ENCODE results near the gene PLA2G15.

PLA2G15 gene, protein sequence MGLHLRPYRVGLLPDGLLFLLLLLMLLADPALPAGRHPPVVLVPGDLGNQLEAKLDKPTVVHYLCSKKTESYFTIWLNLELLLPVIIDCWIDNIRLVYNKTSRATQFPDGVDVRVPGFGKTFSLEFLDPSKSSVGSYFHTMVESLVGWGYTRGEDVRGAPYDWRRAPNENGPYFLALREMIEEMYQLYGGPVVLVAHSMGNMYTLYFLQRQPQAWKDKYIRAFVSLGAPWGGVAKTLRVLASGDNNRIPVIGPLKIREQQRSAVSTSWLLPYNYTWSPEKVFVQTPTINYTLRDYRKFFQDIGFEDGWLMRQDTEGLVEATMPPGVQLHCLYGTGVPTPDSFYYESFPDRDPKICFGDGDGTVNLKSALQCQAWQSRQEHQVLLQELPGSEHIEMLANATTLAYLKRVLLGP

DNA sequence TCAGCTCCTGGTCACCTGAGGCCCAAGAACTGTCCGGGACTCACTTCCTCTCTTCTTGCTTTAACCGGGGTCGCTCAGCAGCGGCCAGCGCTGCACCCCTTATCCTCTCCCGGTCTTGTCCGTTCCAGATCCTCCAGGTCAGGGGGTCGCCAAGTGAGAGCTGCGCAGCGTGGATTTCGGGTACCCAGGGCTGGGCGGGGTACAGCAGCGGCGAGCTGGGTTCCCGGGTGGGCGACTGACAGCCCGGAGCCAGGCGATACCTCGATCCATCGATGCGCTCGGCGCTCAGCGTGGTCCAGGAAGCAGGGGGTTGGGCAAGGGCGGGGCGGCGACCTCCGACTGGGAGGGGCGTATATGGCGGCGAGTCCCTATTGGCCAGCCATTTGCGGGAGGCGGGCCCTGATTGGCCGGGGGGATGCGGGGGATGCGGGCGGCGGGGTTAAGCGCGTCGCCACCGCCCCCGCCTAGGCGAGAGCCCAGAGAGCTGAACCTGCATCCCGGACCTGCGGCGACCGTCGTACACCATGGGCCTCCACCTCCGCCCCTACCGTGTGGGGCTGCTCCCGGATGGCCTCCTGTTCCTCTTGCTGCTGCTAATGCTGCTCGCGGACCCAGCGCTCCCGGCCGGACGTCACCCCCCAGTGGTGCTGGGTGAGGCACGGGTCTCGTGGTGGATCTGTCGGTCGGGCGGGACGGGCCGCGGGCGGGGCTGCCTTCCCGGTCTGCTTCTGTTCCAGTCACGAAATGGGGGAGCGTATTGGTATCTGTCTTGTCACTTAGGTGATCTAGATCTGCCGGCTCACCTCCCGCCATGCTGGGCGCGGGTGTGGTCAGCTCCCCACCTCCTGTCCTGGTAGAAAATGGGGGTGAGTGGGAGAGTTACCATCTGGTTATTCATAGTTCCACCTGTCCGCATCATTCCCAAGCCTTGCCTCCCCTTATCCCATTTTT lies at the start of gene PLA2G15:
TSS of gene PLA2G15 (plus strand) at position 471 of the 951 bp plus-strand sequence. CDS start at position 525, 54 bp downstream.
- no peaks in the 10 kb centered on the region for H3K27me3 ChIP-seq (ENCODE audit: low read length)
- no peaks in the 10 kb centered on the region for H3K9me3 ChIP-seq (ENCODE audit: insufficient read depth, low read length)
- H3F3A ChIP-seq (ENCODE audit: insufficient read depth), result no peaks in the 10 kb centered on the region
- no peaks in the 10 kb centered on the region for H3K36me3 ChIP-seq (ENCODE audit: low read length)
- no peak within 1 kb of the TSS for H3K27ac ChIP-seq (ENCODE audit: low read depth, low read length)
- H4K20me1 ChIP-seq (ENCODE audit: low read depth, low read length), result no peaks in the 10 kb centered on the region
- TF ChIP-seq, protein P1, sequence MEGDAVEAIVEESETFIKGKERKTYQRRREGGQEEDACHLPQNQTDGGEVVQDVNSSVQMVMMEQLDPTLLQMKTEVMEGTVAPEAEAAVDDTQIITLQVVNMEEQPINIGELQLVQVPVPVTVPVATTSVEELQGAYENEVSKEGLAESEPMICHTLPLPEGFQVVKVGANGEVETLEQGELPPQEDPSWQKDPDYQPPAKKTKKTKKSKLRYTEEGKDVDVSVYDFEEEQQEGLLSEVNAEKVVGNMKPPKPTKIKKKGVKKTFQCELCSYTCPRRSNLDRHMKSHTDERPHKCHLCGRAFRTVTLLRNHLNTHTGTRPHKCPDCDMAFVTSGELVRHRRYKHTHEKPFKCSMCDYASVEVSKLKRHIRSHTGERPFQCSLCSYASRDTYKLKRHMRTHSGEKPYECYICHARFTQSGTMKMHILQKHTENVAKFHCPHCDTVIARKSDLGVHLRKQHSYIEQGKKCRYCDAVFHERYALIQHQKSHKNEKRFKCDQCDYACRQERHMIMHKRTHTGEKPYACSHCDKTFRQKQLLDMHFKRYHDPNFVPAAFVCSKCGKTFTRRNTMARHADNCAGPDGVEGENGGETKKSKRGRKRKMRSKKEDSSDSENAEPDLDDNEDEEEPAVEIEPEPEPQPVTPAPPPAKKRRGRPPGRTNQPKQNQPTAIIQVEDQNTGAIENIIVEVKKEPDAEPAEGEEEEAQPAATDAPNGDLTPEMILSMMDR (IDR thresholded peaks at IDR 0.05; ENCODE audit: insufficient read depth, low read length, poor library complexity, severe bottlenecking), result no peak
- no peak for TF ChIP-seq EZH2phosphoT487 (conservative IDR thresholded peaks at IDR 0.05; ENCODE audit: low read length)
- H3K9me2 ChIP-seq (replicated peaks; ENCODE audit: insufficient read depth, low read length), result no peaks in the 10 kb centered on the region
- peak within 1 kb of the TSS; percentile 70 for H3K9ac ChIP-seq (ENCODE audit: low read length)
- peak within 1 kb of the TSS; percentile 80 for H3K4me3 ChIP-seq (ENCODE audit: insufficient read depth, low read length, poor library complexity, severe bottlenecking)
- peaks cover 18% of the 10 kb centered on the region; the same call in 1 of the 2 replicates for H3K79me2 ChIP-seq (ENCODE audit: insufficient read depth, low read length)
- H2AFZ ChIP-seq (ENCODE audit: low read depth, low read length, severe bottlenecking), result peak within 1 kb of the TSS; percentile 62
- H3K4me2 ChIP-seq (ENCODE audit: low read depth, low read length, poor library complexity, severe bottlenecking), result peak within 1 kb of the TSS; percentile 69

DNA sequence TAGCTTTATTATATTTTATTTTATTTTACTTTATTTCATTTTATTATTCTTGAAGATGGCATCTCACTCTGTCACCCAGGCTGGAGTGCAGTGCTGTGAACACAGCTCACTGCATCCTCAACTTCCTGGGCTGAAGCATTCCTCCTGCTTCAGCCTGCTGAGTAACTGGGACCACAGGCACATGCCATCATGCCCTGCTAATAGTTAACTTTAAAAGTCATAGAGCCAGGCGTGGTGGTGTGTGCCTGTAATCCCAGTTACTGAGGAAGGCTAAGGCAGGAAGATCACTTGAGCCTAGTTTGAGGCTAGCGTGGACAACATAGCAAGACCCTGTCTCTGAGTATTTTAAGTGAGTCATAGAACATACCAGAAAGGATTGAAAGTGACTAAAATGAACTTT lies 47.9 kb upstream of the PLA2G15 start:
- Histone ChIP-seq H3K79me2 (ENCODE audit: insufficient read depth, low read length) (0 out of 2 replicates have a peak, but pooled peaks cover 4% of the 10 kb centered on the region), H3K36me3 (ENCODE audit: low read length) (no peaks in the 10 kb centered on the region)

DNA sequence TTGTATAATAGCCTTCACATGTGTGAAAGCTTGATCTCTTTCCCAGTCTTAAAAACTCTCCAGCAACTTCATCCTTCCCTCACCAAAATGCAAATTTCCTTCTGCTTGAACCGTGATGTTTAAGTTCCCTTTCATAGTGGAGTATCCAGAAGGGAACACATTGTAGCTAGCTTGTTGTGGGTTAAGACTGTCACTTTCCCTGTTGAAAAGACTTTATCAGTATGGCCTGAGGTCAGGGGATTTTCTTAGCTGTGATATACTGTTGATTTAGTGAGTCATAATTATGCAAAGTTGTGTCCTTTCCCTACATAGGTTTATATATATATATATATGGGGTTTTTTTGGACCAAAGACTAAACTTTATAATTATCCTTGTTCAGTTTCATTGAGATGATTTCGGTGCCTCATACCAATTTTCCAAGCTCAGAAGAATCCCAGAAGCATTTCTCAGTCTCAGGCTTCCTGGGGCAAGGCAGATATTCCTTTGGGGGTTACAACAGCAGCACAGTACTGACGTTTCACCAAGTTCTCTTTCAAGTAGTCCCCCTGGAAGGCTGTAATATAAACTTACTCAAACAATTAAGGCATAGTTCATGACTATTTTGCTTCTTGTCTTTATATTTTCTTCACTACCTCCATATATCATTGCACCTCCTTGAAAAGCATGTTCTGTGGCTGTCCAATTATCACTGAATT lies 44.9 kb upstream of the PLA2G15 start:
- Histone ChIP-seq H3K4me3 (ENCODE audit: insufficient read depth, low read length, poor library complexity, severe bottlenecking) (no peak overlapping the region), H3K9ac (ENCODE audit: low read length) (no peak overlapping the region), H3K27me3 (ENCODE audit: low read length) (no peaks in the 10 kb centered on the region), H4K20me1 (ENCODE audit: low read depth, low read length) (no peaks in the 10 kb centered on the region), H3K36me3 (ENCODE audit: low read length) (no peaks in the 10 kb centered on the region), H3K79me2 (ENCODE audit: insufficient read depth, low read length) (0 out of 2 replicates have a peak, but pooled peaks cover 4% of the 10 kb centered on the region), H3K9me2 (replicated peaks; ENCODE audit: insufficient read depth, low read length) (no peaks in the 10 kb centered on the region), H3K4me2 (ENCODE audit: low read depth, low read length, poor library complexity, severe bottlenecking) (no peak overlapping the region), H3K27ac (ENCODE audit: low read depth, low read length) (no peak overlapping the region), H2AFZ (ENCODE audit: low read depth, low read length, severe bottlenecking) (no peak overlapping the region), H3F3A (ENCODE audit: insufficient read depth) (no peaks in the 10 kb centered on the region; the same call in 1 of the 2 replicates), H3K9me3 (ENCODE audit: insufficient read depth, low read length) (no peaks in the 10 kb centered on the region)
- TF ChIP-seq, protein P1 (IDR thresholded peaks at IDR 0.05; ENCODE audit: insufficient read depth, low read length, poor library complexity, severe bottlenecking), result no peak
- TF ChIP-seq EZH2phosphoT487 (conservative IDR thresholded peaks at IDR 0.05; ENCODE audit: low read length), result no peak

More for the DNA sequence above, 47.9 kb upstream of the PLA2G15 start:
- TF ChIP-seq, protein P1 (IDR thresholded peaks at IDR 0.05; ENCODE audit: insufficient read depth, low read length, poor library complexity, severe bottlenecking), result no peak
- no peak for TF ChIP-seq EZH2phosphoT487 (conservative IDR thresholded peaks at IDR 0.05; ENCODE audit: low read length)
- Histone ChIP-seq H3K4me3 (ENCODE audit: insufficient read depth, low read length, poor library complexity, severe bottlenecking) (no peak overlapping the region), H3K9me2 (replicated peaks; ENCODE audit: insufficient read depth, low read length) (no peaks in the 10 kb centered on the region), H3K9me3 (ENCODE audit: insufficient read depth, low read length) (no peaks in the 10 kb centered on the region), H2AFZ (ENCODE audit: low read depth, low read length, severe bottlenecking) (no peak overlapping the region), H3K27me3 (ENCODE audit: low read length) (no peaks in the 10 kb centered on the region), H3K4me2 (ENCODE audit: low read depth, low read length, poor library complexity, severe bottlenecking) (no peak overlapping the region), H3K9ac (ENCODE audit: low read length) (no peak overlapping the region), H4K20me1 (ENCODE audit: low read depth, low read length) (no peaks in the 10 kb centered on the region), H3F3A (ENCODE audit: insufficient read depth) (no peaks in the 10 kb centered on the region; the same call in 1 of the 2 replicates), H3K27ac (ENCODE audit: low read depth, low read length) (no peak overlapping the region)
